Bronchus fibroblast of lung (primary cell): ENCODE measurements around the gene ETNK1. TPM values are rescaled to one million over a fixed set of nuclear protein-coding genes. Genes with fewer than 3 reads are reported as not detected.

Experiments
- total RNA-seq: library from RNA; depleted of rRNA; stranded (reverse); fragments of >200 nt; gene quantifications from 2 replicates; pipeline ENCODE4 v1.2.3, GENCODE V29; 2015

The ETNK1 gene, protein sequence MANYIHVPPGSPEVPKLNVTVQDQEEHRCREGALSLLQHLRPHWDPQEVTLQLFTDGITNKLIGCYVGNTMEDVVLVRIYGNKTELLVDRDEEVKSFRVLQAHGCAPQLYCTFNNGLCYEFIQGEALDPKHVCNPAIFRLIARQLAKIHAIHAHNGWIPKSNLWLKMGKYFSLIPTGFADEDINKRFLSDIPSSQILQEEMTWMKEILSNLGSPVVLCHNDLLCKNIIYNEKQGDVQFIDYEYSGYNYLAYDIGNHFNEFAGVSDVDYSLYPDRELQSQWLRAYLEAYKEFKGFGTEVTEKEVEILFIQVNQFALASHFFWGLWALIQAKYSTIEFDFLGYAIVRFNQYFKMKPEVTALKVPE
- 15.0 and 19.5 TPM in 2 replicates for total RNA-seq

DNA sequence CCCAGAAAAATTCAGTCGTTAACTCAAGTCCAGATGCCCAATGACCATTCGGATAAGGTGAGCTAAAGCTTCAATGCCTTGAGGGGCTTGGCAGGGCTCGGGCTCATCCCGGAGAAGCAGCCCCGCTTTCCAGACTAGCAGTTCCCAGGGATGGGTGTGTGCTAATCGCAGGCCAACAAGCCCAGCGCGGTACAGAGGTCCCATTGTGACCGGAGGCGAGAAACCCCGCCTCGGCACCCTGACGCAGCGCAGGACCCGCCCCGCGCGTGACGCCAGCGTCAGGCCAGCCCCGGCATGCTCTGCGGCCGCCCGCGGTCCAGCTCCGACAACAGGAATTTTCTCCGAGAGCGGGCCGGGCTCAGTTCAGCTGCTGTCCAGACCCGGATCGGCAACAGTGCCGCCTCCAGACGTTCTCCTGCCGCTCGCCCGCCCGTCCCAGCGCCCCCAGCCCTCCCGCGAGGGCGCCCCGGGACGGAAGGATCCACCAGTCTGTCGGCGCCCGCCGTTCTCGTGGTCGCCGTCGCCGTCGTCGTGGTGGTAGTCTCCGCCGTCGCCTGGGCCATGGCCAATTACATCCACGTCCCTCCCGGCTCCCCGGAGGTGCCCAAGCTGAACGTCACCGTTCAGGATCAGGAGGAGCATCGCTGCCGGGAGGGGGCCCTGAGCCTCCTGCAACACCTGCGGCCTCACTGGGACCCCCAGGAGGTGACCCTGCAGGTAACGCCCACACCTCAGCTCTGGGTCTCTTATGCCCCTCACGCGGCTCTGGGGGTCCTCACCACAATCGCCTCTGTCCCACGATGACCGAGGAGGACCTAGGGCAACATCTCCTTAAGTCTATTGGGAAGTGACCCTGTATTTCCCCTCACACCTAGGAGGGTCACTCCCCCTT is at the start of gene ETNK1:
Gene ETNK1, plus strand, starts transcription at position 302 of the 892 bp plus-strand sequence. Its CDS starts 260 bp downstream, at position 562.

Other genes starting within 250 kb of the ETNK1 start
- gene C2CD5, start 80.6 kb upstream of the ETNK1 start, total RNA-seq, result 15.0 TPM in 2 replicates